Thyroid gland (tissue), 4 donors: ENCODE measurements around the gene SLC8A3.

Experiments used
- CTCF ChIP-seq, 6 experiments: fragments of 200-600 bp in 3 of 6; fragments of 450-650 bp in 3 of 6; sonication (generic) in 3 of 6; IDR thresholded peaks; one replicate each; pipeline ENCODE4 v1.5.1; 2016 to 2019; ENCODE audit warnings: antibody characterized with exemption in 6 of 6, mild to moderate bottlenecking in 2 of 6, inconsistent platforms in 1 of 6, moderate library complexity in 1 of 6
- POLR2A ChIP-seq, 2 donors: fragments of 450-650 bp; IDR thresholded peaks; one replicate each; pipeline ENCODE4 v1.6.1; 2017; ENCODE audit warnings: antibody characterized with exemption in 2 of 2, mild to moderate bottlenecking in 2 of 2, moderate library complexity in 1 of 2

- TF ChIP-seq CTCF (IDR thresholded peaks at IDR 0.05) (no peak), POLR2A (IDR thresholded peaks at IDR 0.05) (no peak)
Measured at GRCh38 chr14:70162358-70162757, 26.4 kb downstream of the SLC8A3 start.
